ENCODE measurements around the gene LEMD2. TPM values are rescaled to one million over a fixed set of nuclear protein-coding genes. Genes with fewer than 3 reads are reported as not detected.
"Not testable (repeated sequence)": the region's sequence is repeated elsewhere in the genome, so short reads cannot be mapped to it uniquely, and the experiment has no call there.

The LEMD2 gene
- total RNA-seq, result 69.9 and 71.8 TPM in 2 replicates

DNA sequence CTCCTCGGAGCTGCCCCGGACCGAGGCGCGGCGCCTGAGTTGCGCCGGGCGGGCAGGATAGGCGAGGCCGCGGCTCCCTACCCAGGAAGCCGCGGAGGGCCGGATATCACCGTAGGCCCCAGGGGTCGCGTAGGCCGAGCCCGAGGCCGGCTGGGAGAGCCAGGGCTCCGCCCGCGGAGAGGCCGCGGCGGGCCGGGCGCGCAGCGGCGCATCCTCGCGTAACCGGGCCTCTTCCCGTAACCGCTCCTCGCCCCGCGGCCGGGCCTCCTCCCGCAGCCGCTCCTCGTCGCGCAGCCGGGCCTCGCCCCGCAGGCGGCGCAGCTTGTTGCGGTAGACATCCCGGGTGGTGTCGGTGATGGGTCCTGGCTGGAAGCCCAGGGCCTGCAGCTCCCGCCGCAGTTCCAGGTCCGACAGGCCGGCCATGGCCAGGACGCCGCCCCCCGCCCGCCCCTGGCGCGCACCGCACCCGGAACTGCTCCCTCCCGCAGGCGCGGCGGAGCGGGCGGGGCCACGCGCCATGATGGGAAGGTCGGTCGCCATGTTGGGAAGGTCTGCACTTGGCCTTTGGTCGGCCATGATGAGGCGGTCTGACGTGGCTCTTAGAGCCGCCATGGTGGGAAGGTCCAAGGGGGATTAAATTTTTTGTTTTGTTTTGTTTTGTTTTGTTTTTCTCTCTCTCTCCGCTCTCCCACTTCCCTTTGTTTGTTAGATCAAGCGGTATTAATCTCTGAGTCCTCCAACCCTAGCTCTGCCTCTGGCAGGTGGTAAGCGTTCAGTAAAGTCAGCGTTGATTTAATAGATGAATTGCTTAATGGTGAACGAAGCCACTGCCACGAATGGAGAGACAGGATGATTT lies at the start of gene LEMD2:
Gene LEMD2, minus strand, starts transcription at position 437 of the 856 bp plus-strand sequence. Its CDS starts 14 bp downstream, at position 423.
- intact Hi-C loops (cut with micrococcal nuclease), result loop anchor here (1.0 to 2.0 kb wide), 5 partner anchors 67 to 370 kb away; partner anchors contain the start of genes CUTA, ITPR3 and UQCC2

- intact Hi-C loops (cut with micrococcal nuclease), result no loop called here
These were observed 49.2 kb upstream of the LEMD2 start for GRCh38 chr6:33837971-33838665.

GRCh38 chr6:33836806-33837469 lies 48.0 kb upstream of the LEMD2 start:
- intact Hi-C loops (cut with micrococcal nuclease), result no loop called here

GRCh38 chr6:33834401-33835392 lies 45.8 kb upstream of the LEMD2 start:
- intact Hi-C loops (cut with micrococcal nuclease), result no loop called here

DNA sequence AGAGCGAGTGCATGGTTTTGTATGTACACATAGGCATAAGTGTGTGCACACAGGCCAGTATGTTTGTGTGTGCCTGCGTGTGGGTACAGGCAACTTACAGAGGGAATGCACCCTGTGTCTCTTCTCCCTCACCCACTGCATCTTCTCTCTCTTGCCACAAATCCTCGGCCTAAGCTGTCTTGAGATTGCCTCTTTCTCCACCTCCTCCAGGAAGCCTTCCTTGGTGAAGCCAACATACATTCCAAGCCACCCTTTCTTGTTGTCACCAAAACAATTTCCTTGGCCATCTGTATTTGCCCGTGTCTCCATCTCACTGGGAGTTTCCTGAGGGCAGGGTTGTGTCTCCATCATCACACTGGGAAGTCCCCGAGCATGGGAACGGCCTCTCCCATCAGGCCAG lies 44.7 kb upstream of the LEMD2 start:
- intact Hi-C loops (cut with micrococcal nuclease), result no loop called here

DNA sequence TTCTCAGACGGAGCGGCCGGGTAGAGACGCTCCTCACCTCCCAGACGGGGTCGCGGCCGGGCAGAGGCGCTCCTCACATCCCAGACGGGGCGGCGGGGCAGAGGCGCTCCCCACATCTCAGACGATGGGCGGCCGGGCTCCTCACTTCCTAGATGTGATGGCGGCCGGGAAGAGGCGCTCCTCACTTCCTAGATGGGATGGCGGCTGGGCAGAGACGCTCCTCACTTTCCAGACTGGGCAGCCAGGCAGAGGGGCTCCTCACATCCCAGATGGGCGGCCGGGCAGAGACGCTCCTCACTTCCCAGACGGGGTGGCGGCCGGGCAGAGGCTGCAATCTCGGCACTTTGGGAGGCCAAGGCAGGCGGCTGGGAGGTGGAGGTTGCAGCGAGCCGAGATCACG lies 43.9 kb upstream of the LEMD2 start:
- intact Hi-C loops (cut with micrococcal nuclease), result not testable (repeated sequence)

DNA sequence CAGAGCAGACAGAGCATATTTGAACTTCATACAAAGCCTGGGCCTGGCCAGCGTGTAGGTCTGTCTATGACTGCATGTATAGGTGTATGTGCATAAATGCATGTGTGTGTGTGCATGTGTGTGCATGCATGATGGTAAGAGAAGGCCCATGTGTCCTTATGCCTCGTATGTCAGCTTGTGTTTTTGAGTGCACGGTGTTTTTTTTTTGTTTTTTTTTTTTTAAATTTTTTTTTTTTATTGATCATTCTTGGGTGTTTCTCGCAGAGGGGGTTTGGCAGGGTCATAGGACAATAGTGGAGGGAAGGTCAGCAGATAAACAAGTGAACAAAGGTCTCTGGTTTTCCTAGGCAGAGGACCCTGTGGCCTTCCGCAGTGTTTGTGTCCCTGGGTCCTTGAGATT lies 42.8 kb upstream of the LEMD2 start:
- intact Hi-C loops (cut with micrococcal nuclease), result not testable (repeated sequence)

GRCh38 chr6:33830635-33831240 lies 41.8 kb upstream of the LEMD2 start:
- intact Hi-C loops (cut with micrococcal nuclease), result no loop called here

DNA sequence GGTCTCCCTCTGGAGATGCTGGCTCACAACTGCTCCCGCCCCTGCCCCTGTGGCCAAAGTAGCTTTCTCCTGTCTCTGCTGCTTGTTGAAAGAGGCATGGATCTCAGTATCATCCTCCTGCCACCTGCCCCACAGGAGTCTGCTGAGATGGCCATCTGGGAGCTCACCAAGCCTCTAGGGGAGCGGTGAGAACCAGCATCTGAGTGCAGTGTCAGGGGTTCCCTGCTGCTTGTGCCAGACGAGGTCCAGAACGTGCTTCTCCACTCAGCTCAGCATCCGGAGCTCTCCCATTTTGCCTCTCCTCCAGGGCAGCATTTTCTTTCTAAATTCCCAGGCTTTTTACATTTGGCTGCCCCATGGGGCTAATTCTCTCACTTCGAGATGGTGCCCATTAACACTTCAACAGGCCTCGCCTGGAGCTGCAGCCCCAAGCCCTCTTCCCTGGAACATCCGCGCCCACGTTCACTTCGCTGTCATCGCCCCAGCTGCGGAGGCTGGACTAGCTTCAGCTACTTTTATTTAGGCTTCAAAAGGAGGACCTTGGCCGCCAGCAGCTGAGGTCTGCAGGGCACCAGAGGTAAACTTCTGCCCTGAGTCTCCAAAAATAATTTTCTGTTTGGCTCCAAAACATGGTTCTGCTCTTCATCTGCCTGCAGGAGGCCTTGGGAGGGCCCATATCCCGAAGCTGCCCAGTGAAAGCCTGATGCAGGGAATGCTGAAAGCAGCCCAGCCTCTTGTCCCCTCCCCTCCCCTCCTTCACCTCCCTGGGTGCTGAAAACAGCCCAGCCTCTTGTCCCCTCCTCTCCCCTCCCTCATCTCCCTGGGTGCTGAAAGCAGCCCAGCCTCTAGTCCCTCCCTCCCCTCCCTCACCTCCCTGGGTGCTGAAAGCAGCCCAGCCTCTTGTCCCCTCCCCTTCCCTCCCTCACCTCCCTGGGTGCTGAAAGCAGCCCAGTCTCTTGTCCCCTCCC lies 40.1 kb upstream of the LEMD2 start:
- intact Hi-C loops (cut with micrococcal nuclease), result no loop called here

GRCh38 chr6:33828452-33828763 lies 39.5 kb upstream of the LEMD2 start:
- intact Hi-C loops (cut with micrococcal nuclease), result no loop called here

DNA sequence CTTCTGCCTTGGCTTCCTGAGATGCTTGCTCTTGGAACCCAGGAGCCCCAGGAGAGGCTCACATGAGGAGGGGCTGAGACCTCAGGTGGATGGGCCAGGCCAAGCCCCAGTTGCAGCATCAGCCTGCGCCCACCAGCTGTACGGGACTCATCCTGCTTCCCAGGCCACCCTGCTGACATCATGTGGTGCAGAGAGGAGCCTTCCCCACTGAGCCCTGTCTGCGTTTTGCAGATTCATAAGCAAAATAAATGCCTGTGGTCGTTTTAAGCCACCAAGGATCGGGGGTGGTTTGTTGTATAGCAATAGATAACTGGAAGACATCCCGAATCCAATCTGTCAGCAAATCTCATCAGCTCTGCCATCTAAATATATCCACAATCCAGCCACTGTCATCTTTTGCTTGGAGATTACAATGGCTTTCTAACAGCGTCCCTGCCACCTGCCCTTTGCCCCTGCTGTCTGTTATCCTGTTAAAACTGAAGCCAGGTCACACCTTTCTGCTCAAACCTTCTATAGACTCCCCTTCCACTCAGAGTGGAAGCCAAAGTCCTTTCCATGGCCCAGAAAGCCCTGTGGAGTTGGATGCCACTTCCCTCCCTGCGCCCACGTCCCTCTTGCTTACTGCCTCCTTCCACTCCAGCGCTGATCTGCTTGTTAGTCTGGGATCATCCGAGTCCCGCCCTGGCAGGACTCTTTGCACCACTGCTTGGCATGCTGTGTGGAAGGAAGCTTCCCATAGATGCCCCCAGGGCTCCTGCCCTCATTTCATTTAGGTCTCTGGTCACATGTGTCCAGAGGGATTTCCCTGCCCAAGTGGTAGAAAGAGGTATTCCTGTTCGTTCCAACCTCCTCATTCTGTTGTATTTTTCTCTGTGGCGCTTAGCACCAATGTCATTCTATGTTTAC lies 38.9 kb upstream of the LEMD2 start:
- intact Hi-C loops (cut with micrococcal nuclease), result no loop called here

- intact Hi-C loops (cut with micrococcal nuclease), result no loop called here
These were observed 37.6 kb upstream of the LEMD2 start for GRCh38 chr6:33826537-33826936.

- intact Hi-C loops (cut with micrococcal nuclease), result no loop called here
These were observed 35.7 kb upstream of the LEMD2 start for GRCh38 chr6:33824461-33825154.

- intact Hi-C loops (cut with micrococcal nuclease), result no loop called here
These were observed 34.9 kb upstream of the LEMD2 start for GRCh38 chr6:33823806-33824205.

DNA sequence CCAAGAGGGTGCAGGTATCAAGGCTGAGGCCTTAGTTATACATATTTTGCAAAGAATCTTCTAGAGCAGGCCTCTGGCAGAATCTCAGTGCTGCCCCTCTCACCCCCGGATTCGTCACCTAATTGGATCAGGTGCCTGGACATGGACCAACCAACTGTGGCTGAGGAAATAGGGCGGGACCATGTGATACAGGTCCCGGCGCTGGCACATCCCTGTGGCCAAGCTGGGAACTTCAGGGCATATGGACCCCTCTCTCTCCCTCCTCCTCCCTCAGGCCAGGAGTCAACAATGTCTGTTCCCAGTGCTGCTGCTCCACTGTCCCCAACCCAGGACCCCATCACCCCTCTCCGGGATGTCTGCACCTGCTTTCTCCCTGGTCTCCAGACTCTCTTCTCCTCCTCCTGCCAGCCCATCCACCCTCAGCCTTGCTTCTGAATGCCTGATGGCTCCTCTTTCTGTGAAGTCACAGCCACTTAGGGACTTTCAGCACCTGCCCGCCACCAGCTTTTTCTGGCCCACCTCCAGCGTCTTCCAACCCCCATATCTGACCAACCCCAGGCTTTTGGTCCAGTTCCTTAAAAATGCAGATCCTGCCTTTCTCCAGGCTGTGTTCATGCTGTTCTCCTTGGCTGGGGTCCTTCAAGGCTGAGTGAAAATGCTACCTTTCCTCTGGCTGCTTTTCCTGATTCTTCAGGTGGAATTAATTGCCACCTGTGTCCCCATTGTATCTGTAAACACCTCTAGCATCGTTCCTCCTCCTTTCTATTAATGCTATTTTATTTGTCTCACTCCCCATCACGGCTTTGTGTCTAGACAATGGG lies 33.9 kb upstream of the LEMD2 start:
- intact Hi-C loops (cut with micrococcal nuclease), result no loop called here

GRCh38 chr6:33820784-33821520 lies 32.0 kb upstream of the LEMD2 start:
- intact Hi-C loops (cut with micrococcal nuclease), result no loop called here

Data from T-helper 2 cell treated with Interferon-gamma antibody and Interleukin-4, amounts not matched to agents 100 ng/mL and 5 ng/mL, for 36 hours (primary cell).